ENCODE measurements around the gene TSSK6.

GRCh38 chr19:19558636-19559035 lies 43.3 kb upstream of the TSSK6 start:
- peak in 1 of 2 experiments; percentile 24; a peak in 1 of 4 replicates for TF ChIP-seq CTCF (conservative IDR thresholded peaks at IDR 0.05; ENCODE audit: low read depth in 2 of 2)
- no peak for TF ChIP-seq EZH2phosphoT487 (IDR thresholded peaks at IDR 0.05; ENCODE audit: unreplicated experiment)
- no peak for TF ChIP-seq POLR2AphosphoS5 (IDR thresholded peaks at IDR 0.05; ENCODE audit: low read depth)
- TF ChIP-seq, protein P1, sequence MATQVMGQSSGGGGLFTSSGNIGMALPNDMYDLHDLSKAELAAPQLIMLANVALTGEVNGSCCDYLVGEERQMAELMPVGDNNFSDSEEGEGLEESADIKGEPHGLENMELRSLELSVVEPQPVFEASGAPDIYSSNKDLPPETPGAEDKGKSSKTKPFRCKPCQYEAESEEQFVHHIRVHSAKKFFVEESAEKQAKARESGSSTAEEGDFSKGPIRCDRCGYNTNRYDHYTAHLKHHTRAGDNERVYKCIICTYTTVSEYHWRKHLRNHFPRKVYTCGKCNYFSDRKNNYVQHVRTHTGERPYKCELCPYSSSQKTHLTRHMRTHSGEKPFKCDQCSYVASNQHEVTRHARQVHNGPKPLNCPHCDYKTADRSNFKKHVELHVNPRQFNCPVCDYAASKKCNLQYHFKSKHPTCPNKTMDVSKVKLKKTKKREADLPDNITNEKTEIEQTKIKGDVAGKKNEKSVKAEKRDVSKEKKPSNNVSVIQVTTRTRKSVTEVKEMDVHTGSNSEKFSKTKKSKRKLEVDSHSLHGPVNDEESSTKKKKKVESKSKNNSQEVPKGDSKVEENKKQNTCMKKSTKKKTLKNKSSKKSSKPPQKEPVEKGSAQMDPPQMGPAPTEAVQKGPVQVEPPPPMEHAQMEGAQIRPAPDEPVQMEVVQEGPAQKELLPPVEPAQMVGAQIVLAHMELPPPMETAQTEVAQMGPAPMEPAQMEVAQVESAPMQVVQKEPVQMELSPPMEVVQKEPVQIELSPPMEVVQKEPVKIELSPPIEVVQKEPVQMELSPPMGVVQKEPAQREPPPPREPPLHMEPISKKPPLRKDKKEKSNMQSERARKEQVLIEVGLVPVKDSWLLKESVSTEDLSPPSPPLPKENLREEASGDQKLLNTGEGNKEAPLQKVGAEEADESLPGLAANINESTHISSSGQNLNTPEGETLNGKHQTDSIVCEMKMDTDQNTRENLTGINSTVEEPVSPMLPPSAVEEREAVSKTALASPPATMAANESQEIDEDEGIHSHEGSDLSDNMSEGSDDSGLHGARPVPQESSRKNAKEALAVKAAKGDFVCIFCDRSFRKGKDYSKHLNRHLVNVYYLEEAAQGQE (IDR thresholded peaks at IDR 0.05; ENCODE audit: unreplicated experiment) = no peak
- TF ChIP-seq NANOG (IDR thresholded peaks at IDR 0.05; ENCODE audit: borderline replicate concordance) = no peak
- TF ChIP-seq EZH2 (IDR thresholded peaks at IDR 0.05; ENCODE audit: low read depth, unreplicated experiment) = no peak
- TF ChIP-seq JUNB (IDR thresholded peaks at IDR 0.05; ENCODE audit: unreplicated experiment) = no peak
- TF ChIP-seq ZNF114 (CRISPR knock-in tag; IDR thresholded peaks at IDR 0.05) = no peak
- TF ChIP-seq CREB1 (CRISPR knock-in tag; IDR thresholded peaks at IDR 0.05; ENCODE audit: low read depth) = no peak
- TF ChIP-seq, protein P2, sequence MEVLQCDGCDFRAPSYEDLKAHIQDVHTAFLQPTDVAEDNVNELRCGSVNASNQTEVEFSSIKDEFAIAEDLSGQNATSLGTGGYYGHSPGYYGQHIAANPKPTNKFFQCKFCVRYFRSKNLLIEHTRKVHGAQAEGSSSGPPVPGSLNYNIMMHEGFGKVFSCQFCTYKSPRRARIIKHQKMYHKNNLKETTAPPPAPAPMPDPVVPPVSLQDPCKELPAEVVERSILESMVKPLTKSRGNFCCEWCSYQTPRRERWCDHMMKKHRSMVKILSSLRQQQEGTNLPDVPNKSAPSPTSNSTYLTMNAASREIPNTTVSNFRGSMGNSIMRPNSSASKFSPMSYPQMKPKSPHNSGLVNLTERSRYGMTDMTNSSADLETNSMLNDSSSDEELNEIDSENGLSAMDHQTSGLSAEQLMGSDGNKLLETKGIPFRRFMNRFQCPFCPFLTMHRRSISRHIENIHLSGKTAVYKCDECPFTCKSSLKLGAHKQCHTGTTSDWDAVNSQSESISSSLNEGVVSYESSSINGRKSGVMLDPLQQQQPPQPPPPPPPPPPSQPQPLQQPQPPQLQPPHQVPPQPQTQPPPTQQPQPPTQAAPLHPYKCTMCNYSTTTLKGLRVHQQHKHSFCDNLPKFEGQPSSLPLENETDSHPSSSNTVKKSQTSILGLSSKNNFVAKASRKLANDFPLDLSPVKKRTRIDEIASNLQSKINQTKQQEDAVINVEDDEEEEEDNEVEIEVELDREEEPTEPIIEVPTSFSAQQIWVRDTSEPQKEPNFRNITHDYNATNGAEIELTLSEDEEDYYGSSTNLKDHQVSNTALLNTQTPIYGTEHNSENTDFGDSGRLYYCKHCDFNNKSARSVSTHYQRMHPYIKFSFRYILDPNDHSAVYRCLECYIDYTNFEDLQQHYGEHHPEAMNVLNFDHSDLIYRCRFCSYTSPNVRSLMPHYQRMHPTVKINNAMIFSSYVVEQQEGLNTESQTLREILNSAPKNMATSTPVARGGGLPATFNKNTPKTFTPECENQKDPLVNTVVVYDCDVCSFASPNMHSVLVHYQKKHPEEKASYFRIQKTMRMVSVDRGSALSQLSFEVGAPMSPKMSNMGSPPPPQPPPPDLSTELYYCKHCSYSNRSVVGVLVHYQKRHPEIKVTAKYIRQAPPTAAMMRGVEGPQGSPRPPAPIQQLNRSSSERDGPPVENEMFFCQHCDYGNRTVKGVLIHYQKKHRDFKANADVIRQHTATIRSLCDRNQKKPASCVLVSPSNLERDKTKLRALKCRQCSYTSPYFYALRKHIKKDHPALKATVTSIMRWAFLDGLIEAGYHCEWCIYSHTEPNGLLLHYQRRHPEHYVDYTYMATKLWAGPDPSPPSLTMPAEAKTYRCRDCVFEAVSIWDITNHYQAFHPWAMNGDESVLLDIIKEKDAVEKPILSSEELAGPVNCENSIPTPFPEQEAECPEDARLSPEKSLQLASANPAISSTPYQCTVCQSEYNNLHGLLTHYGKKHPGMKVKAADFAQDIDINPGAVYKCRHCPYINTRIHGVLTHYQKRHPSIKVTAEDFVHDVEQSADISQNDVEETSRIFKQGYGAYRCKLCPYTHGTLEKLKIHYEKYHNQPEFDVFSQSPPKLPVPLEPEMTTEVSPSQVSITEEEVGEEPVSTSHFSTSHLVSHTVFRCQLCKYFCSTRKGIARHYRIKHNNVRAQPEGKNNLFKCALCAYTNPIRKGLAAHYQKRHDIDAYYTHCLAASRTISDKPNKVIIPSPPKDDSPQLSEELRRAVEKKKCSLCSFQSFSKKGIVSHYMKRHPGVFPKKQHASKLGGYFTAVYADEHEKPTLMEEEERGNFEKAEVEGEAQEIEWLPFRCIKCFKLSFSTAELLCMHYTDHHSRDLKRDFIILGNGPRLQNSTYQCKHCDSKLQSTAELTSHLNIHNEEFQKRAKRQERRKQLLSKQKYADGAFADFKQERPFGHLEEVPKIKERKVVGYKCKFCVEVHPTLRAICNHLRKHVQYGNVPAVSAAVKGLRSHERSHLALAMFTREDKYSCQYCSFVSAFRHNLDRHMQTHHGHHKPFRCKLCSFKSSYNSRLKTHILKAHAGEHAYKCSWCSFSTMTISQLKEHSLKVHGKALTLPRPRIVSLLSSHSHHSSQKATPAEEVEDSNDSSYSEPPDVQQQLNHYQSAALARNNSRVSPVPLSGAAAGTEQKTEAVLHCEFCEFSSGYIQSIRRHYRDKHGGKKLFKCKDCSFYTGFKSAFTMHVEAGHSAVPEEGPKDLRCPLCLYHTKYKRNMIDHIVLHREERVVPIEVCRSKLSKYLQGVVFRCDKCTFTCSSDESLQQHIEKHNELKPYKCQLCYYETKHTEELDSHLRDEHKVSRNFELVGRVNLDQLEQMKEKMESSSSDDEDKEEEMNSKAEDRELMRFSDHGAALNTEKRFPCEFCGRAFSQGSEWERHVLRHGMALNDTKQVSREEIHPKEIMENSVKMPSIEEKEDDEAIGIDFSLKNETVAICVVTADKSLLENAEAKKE (CRISPR knock-in tag; IDR thresholded peaks at IDR 0.05) = no peak
- no peak for TF ChIP-seq ZNF331 (CRISPR knock-in tag; IDR thresholded peaks at IDR 0.05; ENCODE audit: low read depth)
- no peak for TF ChIP-seq STAT1 (IDR thresholded peaks at IDR 0.05; ENCODE audit: unreplicated experiment)
- TF ChIP-seq, protein P3, sequence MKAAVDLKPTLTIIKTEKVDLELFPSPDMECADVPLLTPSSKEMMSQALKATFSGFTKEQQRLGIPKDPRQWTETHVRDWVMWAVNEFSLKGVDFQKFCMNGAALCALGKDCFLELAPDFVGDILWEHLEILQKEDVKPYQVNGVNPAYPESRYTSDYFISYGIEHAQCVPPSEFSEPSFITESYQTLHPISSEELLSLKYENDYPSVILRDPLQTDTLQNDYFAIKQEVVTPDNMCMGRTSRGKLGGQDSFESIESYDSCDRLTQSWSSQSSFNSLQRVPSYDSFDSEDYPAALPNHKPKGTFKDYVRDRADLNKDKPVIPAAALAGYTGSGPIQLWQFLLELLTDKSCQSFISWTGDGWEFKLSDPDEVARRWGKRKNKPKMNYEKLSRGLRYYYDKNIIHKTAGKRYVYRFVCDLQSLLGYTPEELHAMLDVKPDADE (IDR thresholded peaks at IDR 0.05) = no peak

All from GM23338 (cell line).